ENCODE measurements around the gene TTC39C.

GRCh38 chr18:24051031-24051947, 36.7 kb downstream of the TTC39C start:
- TF ChIP-seq, protein P1, sequence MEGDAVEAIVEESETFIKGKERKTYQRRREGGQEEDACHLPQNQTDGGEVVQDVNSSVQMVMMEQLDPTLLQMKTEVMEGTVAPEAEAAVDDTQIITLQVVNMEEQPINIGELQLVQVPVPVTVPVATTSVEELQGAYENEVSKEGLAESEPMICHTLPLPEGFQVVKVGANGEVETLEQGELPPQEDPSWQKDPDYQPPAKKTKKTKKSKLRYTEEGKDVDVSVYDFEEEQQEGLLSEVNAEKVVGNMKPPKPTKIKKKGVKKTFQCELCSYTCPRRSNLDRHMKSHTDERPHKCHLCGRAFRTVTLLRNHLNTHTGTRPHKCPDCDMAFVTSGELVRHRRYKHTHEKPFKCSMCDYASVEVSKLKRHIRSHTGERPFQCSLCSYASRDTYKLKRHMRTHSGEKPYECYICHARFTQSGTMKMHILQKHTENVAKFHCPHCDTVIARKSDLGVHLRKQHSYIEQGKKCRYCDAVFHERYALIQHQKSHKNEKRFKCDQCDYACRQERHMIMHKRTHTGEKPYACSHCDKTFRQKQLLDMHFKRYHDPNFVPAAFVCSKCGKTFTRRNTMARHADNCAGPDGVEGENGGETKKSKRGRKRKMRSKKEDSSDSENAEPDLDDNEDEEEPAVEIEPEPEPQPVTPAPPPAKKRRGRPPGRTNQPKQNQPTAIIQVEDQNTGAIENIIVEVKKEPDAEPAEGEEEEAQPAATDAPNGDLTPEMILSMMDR (IDR thresholded peaks at IDR 0.05): no peak
- no peak for TF ChIP-seq EP300 (IDR thresholded peaks at IDR 0.05)
